Measurements from ENCODE around the gene ST3GAL6.

ST3GAL6 gene

DNA sequence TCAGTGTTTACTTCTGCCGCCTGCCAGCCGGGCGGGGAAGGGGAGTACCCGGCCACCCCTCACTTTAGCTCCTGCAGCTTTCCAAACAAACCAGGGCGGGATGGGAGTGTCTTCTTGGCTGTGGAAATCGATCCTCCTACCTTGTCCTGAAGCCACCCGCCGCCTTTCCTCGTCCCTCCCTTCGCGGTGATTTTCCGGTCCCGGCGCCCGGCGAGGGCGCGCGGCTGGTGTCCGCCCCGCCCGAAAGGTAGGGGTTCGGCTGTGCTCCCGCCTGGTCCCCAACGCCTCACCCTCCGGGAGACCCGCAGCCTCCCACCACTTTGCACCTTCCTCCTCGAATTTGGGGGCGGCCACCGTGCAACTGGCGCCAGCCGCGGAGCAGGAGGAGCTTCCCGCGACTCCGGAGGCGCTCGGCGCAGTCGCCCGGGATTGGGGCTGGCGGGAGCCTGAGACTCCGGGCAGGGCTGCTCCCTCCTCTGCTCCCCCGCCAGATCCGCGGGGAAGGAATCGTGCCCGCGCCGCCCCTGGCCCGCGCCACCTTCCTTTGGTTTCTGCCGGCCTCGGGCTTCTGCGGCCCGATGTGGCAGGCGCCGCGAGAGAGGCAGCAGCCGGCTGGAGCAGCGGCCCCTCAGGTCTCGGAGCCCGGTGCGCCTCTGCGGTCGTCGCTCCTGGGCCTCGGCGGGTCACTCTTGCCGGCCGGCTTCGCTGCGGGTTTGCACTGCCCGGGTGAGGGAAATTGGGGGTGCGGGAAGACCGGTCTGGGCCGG lies 30.7 kb upstream of the ST3GAL6 start:
- no peaks in the 10 kb centered on the region for H3K9me3 ChIP-seq (ENCODE audit: low read length)
- peaks cover 7% of the 10 kb centered on the region for H3K27me3 ChIP-seq (ENCODE audit: insufficient read depth, low read length)
- H2AFZ ChIP-seq (ENCODE audit: low read depth, low read length): peak overlapping the region; percentile 96
- no peaks in the 10 kb centered on the region for H3K36me3 ChIP-seq (ENCODE audit: insufficient read depth, low read length)
- H3K4me3 ChIP-seq (ENCODE audit: low read length): peak overlapping the region; percentile 70
- H3K4me1 ChIP-seq (ENCODE audit: insufficient read depth, low read length): peaks cover 6% of the 10 kb centered on the region

- peaks cover 7% of the 10 kb centered on the region for H3K27me3 ChIP-seq (ENCODE audit: insufficient read depth, low read length)
- H3K9me3 ChIP-seq (ENCODE audit: low read length): no peaks in the 10 kb centered on the region
- H3K4me3 ChIP-seq (ENCODE audit: low read length): peak overlapping the region; percentile 70
- H3K4me1 ChIP-seq (ENCODE audit: insufficient read depth, low read length): peaks cover 6% of the 10 kb centered on the region
- peak overlapping the region; percentile 96 for H2AFZ ChIP-seq (ENCODE audit: low read depth, low read length)
- H3K36me3 ChIP-seq (ENCODE audit: insufficient read depth, low read length): no peaks in the 10 kb centered on the region
These were observed 29.9 kb upstream of the ST3GAL6 start for GRCh38 chr3:98733053-98733811.

DNA sequence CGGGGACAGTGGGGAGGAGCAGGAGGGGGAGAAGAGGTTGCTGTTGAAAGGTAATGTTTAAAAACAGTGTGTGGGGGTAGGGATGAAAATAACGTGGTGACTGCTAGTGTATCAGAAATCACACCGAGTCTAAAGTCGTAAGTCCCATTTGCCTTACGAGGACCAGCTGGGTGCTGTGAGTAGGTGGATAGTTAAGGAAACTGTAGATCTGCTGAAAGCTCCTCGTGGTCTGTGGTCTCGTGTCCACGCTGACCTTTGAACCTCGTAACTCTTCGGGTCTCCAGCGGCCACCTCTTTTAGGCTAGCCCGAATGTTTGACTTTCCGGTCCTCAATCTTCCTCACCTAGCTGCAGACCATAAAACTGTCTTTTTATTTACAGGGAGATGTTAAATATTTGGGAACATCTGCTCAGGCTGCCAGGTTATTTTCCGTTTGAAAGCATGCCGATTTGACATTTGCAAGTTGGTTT lies 29.3 kb upstream of the ST3GAL6 start:
- Histone ChIP-seq H3K36me3 (ENCODE audit: insufficient read depth, low read length) (no peaks in the 10 kb centered on the region), H3K4me3 (ENCODE audit: low read length) (peak overlapping the region; percentile 70), H2AFZ (ENCODE audit: low read depth, low read length) (peak overlapping the region; percentile 96), H3K9me3 (ENCODE audit: low read length) (no peaks in the 10 kb centered on the region), H3K27me3 (ENCODE audit: insufficient read depth, low read length) (peaks cover 7% of the 10 kb centered on the region), H3K4me1 (ENCODE audit: insufficient read depth, low read length) (peaks cover 6% of the 10 kb centered on the region)

- Histone ChIP-seq H3K36me3 (ENCODE audit: insufficient read depth, low read length) (no peaks in the 10 kb centered on the region), H2AFZ (ENCODE audit: low read depth, low read length) (no peak overlapping the region), H3K4me1 (ENCODE audit: insufficient read depth, low read length) (peaks cover 6% of the 10 kb centered on the region), H3K27me3 (ENCODE audit: insufficient read depth, low read length) (peaks cover 7% of the 10 kb centered on the region), H3K9me3 (ENCODE audit: low read length) (no peaks in the 10 kb centered on the region), H3K4me3 (ENCODE audit: low read length) (peak overlapping the region; percentile 70)
These were observed 28.8 kb upstream of the ST3GAL6 start for GRCh38 chr3:98734306-98734705.

GRCh38 chr3:98734735-98735134 lies 28.4 kb upstream of the ST3GAL6 start:
- Histone ChIP-seq H3K4me3 (ENCODE audit: low read length) (no peak overlapping the region), H3K4me1 (ENCODE audit: insufficient read depth, low read length) (peaks cover 6% of the 10 kb centered on the region), H3K27me3 (ENCODE audit: insufficient read depth, low read length) (peaks cover 7% of the 10 kb centered on the region), H3K9me3 (ENCODE audit: low read length) (no peaks in the 10 kb centered on the region), H2AFZ (ENCODE audit: low read depth, low read length) (no peak overlapping the region), H3K36me3 (ENCODE audit: insufficient read depth, low read length) (no peaks in the 10 kb centered on the region)

GRCh38 chr3:98735296-98735695 lies 27.8 kb upstream of the ST3GAL6 start:
- no peaks in the 10 kb centered on the region for H3K9me3 ChIP-seq (ENCODE audit: low read length)
- peaks cover 6% of the 10 kb centered on the region for H3K4me1 ChIP-seq (ENCODE audit: insufficient read depth, low read length)
- peaks cover 7% of the 10 kb centered on the region for H3K27me3 ChIP-seq (ENCODE audit: insufficient read depth, low read length)
- no peaks in the 10 kb centered on the region for H3K36me3 ChIP-seq (ENCODE audit: insufficient read depth, low read length)
- H2AFZ ChIP-seq (ENCODE audit: low read depth, low read length): no peak overlapping the region
- H3K4me3 ChIP-seq (ENCODE audit: low read length): no peak overlapping the region

DNA sequence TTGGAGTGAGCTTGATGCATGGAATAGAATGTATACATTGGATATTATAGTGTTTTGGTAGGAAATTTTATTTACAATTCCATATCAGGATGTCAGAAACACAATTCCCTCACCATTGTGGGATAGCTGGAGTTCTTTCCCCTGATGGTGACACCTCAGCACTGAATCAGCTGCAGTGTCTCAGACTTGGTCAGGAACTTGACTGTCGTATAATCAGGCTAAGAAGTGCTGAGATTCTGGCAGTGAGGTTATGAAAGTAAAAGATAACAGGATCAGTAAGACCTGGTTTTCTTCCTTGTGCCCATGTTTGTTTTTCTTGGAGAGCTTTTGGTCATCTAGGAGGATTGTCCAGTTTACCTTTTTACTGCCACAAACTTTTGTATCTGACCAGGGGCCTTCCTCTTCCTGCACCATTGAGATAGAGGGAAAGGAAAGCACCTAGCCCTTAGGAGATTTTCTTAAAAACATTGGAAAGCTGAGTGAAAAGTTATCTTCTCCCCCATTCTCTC lies 27.3 kb upstream of the ST3GAL6 start:
- no peak overlapping the region for H2AFZ ChIP-seq (ENCODE audit: low read depth, low read length)
- no peaks in the 10 kb centered on the region for H3K9me3 ChIP-seq (ENCODE audit: low read length)
- peaks cover 7% of the 10 kb centered on the region for H3K27me3 ChIP-seq (ENCODE audit: insufficient read depth, low read length)
- no peaks in the 10 kb centered on the region for H3K36me3 ChIP-seq (ENCODE audit: insufficient read depth, low read length)
- H3K4me3 ChIP-seq (ENCODE audit: low read length): no peak overlapping the region
- peaks cover 6% of the 10 kb centered on the region for H3K4me1 ChIP-seq (ENCODE audit: insufficient read depth, low read length)

DNA sequence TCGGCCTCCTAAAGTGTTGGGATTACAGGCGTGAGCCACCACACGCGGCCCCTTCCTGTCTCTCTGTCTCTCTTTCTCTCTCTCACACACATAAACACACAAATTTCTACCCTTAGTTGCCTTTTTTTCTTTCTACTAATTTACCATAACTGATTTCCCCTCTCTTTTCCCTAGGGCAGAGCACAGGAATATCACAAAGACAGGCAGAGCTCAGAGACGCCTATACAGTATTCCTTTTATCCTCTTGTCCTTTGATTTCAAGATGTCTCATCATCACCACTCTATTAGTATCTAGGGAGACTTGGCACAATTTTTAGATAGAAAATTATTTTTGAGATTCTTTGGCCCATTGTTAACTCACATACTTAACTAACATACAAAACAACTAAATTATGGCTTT lies 25.8 kb upstream of the ST3GAL6 start:
- Histone ChIP-seq H3K4me3 (ENCODE audit: low read length) (no peak overlapping the region), H3K9me3 (ENCODE audit: low read length) (no peaks in the 10 kb centered on the region), H3K4me1 (ENCODE audit: insufficient read depth, low read length) (peaks cover 6% of the 10 kb centered on the region), H3K36me3 (ENCODE audit: insufficient read depth, low read length) (no peaks in the 10 kb centered on the region), H3K27me3 (ENCODE audit: insufficient read depth, low read length) (peaks cover 7% of the 10 kb centered on the region), H2AFZ (ENCODE audit: low read depth, low read length) (no peak overlapping the region)

DNA sequence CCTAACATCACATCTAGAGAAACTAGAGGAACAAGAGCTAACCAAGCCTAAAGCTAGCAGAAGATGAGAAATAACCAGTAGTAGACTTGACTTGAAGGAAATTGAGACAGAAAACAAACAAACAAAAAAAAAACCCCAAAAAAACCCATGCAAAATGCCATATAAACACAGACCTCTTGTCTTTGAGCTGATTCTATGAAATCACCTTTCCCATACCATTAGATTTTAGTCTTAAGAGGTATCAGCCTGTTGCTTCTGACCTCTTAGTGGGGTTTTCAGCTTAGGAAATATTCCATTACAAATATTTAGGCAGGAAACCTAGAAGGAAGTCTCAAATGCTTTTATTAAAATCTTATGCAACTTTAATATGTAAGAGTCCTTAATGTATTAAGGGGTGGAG lies 23.9 kb upstream of the ST3GAL6 start:
- peaks cover 4% of the 10 kb centered on the region for H3K27me3 ChIP-seq (ENCODE audit: insufficient read depth, low read length)
- H3K4me1 ChIP-seq (ENCODE audit: insufficient read depth, low read length): peaks cover under 1% of the 10 kb centered on the region
- no peak overlapping the region for H2AFZ ChIP-seq (ENCODE audit: low read depth, low read length)
- H3K9me3 ChIP-seq (ENCODE audit: low read length): no peaks in the 10 kb centered on the region
- no peaks in the 10 kb centered on the region for H3K36me3 ChIP-seq (ENCODE audit: insufficient read depth, low read length)
- no peak overlapping the region for H3K4me3 ChIP-seq (ENCODE audit: low read length)

DNA sequence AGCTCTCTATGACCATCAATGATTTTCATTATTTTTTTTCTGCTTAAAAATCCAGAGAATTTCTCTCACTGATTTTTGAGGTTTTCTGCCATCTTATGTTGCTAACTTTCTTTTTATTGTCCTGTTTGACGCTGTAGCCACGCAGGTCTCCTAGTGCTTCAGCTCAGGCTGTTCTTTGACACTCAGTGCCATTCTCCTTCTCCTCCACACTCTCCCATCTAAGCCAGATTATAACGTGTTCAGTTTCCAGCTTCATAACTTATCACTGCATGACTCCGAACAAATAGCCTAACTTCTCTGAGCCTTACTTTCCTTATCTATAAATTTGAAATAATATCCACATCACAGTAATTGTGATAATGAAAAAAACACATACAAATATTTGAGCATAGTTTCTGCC lies 22.8 kb upstream of the ST3GAL6 start:
- H3K9me3 ChIP-seq (ENCODE audit: low read length): no peaks in the 10 kb centered on the region
- no peak overlapping the region for H3K4me3 ChIP-seq (ENCODE audit: low read length)
- H2AFZ ChIP-seq (ENCODE audit: low read depth, low read length): no peak overlapping the region
- no peaks in the 10 kb centered on the region for H3K36me3 ChIP-seq (ENCODE audit: insufficient read depth, low read length)
- no peaks in the 10 kb centered on the region for H3K27me3 ChIP-seq (ENCODE audit: insufficient read depth, low read length)
- H3K4me1 ChIP-seq (ENCODE audit: insufficient read depth, low read length): no peaks in the 10 kb centered on the region

- Histone ChIP-seq H2AFZ (ENCODE audit: low read depth, low read length) (no peak overlapping the region), H3K9me3 (ENCODE audit: low read length) (no peaks in the 10 kb centered on the region), H3K36me3 (ENCODE audit: insufficient read depth, low read length) (no peaks in the 10 kb centered on the region), H3K27me3 (ENCODE audit: insufficient read depth, low read length) (no peaks in the 10 kb centered on the region), H3K4me3 (ENCODE audit: low read length) (no peak overlapping the region), H3K4me1 (ENCODE audit: insufficient read depth, low read length) (no peaks in the 10 kb centered on the region)
These were observed 21.9 kb upstream of the ST3GAL6 start for GRCh38 chr3:98741121-98741716.

GRCh38 chr3:98743071-98743470 lies 20.1 kb upstream of the ST3GAL6 start:
- no peaks in the 10 kb centered on the region for H3K36me3 ChIP-seq (ENCODE audit: insufficient read depth, low read length)
- no peak overlapping the region for H2AFZ ChIP-seq (ENCODE audit: low read depth, low read length)
- no peaks in the 10 kb centered on the region for H3K27me3 ChIP-seq (ENCODE audit: insufficient read depth, low read length)
- H3K9me3 ChIP-seq (ENCODE audit: low read length): no peaks in the 10 kb centered on the region
- H3K4me1 ChIP-seq (ENCODE audit: insufficient read depth, low read length): no peaks in the 10 kb centered on the region
- H3K4me3 ChIP-seq (ENCODE audit: low read length): no peak overlapping the region

GRCh38 chr3:98744283-98744682 lies 18.9 kb upstream of the ST3GAL6 start:
- Histone ChIP-seq H3K27me3 (ENCODE audit: insufficient read depth, low read length) (no peaks in the 10 kb centered on the region), H3K4me3 (ENCODE audit: low read length) (no peak overlapping the region), H2AFZ (ENCODE audit: low read depth, low read length) (no peak overlapping the region), H3K9me3 (ENCODE audit: low read length) (no peaks in the 10 kb centered on the region), H3K4me1 (ENCODE audit: insufficient read depth, low read length) (no peaks in the 10 kb centered on the region), H3K36me3 (ENCODE audit: insufficient read depth, low read length) (no peaks in the 10 kb centered on the region)

Data from neuron (in vitro differentiated cells).